Measurements from ENCODE around the gene CYP2W1.

The CYP2W1 gene

DNA sequence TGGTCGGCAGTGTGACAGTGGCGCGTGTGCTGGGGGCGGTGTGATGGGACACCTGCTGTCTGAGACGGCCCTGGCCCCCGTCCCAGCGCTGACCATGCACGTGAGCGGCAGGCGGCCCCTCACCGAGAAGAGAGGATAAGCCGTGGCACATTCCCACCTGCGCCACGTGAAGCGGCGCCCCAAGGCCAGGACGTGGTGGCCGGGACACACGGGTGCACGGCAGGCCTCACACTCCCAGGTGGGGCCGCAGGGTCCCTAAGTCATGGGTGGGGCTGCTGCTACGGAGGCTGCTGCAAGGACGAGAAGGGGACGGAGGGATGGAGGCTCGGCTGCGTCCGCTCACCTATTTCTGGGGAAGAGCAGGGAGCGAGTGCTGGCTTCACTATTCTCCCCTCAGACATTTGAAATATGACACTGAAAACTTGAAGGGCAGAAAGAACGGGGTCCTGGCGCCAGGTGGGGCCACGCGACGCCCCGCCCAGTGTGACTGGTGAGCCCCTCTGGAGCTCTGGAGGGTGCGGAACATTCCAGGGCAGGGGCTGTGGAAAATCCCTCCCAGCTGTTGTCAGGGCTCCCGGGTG is 7.5 kb downstream of the CYP2W1 start:
- TF ChIP-seq, protein P1, sequence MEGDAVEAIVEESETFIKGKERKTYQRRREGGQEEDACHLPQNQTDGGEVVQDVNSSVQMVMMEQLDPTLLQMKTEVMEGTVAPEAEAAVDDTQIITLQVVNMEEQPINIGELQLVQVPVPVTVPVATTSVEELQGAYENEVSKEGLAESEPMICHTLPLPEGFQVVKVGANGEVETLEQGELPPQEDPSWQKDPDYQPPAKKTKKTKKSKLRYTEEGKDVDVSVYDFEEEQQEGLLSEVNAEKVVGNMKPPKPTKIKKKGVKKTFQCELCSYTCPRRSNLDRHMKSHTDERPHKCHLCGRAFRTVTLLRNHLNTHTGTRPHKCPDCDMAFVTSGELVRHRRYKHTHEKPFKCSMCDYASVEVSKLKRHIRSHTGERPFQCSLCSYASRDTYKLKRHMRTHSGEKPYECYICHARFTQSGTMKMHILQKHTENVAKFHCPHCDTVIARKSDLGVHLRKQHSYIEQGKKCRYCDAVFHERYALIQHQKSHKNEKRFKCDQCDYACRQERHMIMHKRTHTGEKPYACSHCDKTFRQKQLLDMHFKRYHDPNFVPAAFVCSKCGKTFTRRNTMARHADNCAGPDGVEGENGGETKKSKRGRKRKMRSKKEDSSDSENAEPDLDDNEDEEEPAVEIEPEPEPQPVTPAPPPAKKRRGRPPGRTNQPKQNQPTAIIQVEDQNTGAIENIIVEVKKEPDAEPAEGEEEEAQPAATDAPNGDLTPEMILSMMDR (conservative IDR thresholded peaks at IDR 0.05; ENCODE audit: low read depth, low read length) = no peak
- DNase-seq (ENCODE audit: low read depth) = no peak
- no peak overlapping the region for H3K4me3 ChIP-seq (ENCODE audit: low read depth, low read length)

DNA sequence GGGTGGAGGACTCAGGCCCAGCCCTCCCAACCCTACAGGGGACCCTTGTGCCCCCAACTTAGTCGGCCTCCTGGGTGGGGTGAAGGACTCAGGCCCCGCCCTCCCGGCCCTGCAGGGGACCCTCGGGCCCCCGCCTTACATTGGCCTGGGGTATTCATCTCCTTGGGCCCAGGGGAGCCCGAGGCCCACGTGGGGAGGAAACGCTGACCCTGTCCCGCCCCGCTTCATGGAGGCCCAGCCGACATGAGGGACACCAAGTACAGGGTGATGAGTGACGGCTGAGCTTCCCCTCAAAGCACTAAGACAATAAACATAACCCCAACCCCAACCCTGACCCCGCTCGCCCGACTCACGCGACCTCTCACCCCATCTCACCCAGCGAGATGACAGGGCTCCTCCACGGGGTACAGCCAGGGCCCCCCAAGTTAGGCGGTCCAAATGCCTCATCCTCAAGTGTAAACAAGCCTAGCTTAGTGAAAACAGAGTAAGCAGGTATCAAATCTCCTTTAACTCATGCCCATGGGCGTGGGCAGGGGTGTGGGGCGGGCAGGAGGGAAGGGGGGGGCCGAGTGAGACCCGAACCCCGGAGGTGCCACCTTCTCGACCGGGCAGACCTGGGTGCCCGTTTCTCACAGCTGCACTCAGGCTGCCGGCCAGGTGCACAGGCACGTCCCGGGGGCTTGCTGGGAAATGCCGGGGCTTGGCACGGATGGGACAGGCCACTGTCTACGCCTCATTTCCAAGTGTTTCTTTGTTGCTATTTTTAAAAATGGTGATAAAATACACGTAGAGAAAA is 8.2 kb downstream of the CYP2W1 start:
- TF ChIP-seq, protein P1 (conservative IDR thresholded peaks at IDR 0.05; ENCODE audit: low read depth, low read length) = no peak
- no peak overlapping the region for H3K4me3 ChIP-seq (ENCODE audit: low read depth, low read length)
- no peak for DNase-seq (ENCODE audit: low read depth)

DNA sequence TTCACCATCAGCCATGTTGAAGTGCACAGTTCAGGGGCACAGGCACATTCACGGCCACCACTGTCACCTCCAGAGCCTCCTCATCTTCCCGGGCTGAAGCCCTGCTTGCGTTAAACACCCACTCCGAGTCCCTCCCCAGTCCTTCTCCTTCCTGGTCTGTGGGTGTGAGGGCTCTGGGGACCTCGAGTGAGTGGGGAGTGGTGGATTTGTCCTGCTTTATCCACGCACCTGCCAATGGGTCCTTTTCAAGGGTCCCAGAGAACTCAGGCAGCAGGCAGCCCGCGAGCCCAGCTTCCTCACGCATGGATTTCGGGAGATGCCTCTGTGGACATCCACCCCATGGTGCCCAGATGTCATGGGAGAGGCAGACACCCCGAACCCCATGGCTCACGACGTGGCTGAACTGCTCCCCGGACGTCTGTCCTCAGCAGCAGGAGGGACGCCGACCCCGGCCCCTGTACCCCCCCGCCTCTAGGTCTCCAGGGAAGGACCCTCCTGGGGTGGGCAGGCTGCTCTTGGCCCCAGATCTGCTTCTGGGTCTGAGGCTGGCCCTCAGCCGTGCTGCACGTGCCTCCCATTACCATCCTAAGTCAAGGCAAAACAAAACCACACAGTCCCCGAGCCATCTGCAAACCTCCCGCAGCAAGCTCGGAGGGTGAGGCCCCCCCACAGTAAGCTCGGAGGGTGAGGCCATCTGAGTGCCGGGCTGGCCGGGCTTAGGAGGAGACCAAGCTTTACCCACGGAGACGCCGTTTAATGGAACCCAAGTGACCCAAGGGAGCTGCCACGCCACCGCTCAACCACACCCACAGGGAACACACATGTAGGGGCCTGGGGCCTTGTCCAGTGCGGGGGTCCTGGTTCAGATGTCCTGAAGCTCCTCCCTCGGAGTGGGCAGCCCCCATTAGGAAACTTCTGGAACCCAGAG is 9.0 kb downstream of the CYP2W1 start:
- DNase-seq (ENCODE audit: low read depth) = no peak
- TF ChIP-seq, protein P1 (conservative IDR thresholded peaks at IDR 0.05; ENCODE audit: low read depth, low read length) = no peak
- H3K4me3 ChIP-seq (ENCODE audit: low read depth, low read length) = no peak overlapping the region

DNA sequence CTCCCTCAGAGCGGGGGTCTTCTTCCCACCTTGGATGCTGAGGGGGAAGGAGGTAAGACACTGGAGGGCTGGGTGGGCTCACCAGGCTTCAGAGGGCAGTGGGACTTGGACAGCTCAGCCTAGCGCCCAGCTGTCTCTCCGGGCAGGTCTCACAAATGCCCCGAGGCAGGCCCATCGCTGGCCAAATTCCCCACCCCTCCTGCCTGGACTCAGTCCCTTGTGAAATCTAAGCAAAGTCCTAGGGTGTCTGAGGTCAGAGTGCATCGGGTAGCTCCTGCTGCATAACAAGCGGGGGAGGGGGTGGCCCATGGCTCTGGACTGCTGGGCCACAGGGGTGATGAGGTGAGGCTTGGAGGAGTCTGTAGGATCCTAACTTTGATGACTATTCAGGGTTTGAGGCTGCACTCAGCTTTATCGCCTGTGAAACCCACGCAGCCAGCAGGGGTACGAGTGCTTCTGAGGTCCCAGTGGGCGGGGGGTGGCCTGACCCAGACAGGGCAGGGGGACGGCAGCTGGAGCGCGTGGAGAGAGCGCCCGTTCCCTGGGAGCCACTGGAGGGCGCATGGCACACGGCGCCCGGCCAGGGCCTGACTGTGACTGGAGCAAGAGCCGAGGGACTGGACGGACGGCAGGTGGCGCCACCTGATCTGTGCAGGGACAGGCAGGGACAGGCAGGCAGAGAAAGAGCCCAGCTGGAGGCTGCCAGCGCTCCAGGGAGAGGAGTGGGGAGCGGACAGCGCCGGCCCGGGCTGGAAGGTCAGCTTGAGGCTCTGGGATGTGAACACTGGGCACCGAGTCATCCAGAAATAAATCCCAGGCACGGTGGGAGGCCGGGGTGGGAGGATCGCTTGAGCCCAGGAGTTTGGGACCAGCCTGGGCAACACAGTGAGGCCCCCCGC is 10.0 kb downstream of the CYP2W1 start:
- H3K4me3 ChIP-seq (ENCODE audit: low read depth, low read length) = no peak overlapping the region
- TF ChIP-seq, protein P1 (conservative IDR thresholded peaks at IDR 0.05; ENCODE audit: low read depth, low read length) = peak; percentile 100
- DNase-seq (ENCODE audit: low read depth) = peak; percentile 98

DNA sequence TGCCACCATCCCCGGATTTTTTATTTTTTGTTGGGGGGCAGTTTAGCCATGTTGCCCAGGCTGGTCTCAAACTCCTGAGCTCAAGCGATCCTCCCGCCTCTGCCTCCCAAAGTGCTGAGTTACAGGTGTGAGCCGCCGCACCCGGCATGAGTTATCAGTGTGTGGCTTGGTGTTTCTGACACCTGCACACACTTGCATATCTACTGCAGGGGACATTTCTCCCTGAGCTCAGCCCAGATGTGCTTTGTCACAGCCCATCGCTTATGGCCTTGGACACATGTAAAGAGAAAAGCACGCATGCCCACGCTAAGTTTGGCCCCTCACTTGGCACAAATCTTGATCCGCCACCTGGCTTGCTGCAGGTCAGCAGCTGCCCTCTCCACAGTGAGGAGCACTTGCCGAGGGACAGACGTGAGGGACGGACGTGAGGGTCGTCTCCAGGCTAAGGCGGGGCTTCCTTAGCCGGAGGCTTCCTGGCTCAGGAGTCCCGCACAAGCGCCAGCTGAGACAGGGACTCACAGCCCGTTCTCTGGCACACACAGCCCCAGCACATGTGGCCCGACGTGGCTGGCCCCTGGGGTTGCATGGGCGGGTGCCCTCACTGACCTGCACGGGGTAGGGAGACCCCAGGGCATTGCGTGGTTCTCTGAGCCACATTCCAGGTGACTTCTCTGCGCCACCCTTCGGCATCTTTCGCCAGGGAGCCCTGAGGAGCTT is 11.8 kb downstream of the CYP2W1 start:
- TF ChIP-seq, protein P1 (conservative IDR thresholded peaks at IDR 0.05; ENCODE audit: low read depth, low read length) = no peak
- DNase-seq (ENCODE audit: low read depth) = no peak
- no peak overlapping the region for H3K4me3 ChIP-seq (ENCODE audit: low read depth, low read length)

DNA sequence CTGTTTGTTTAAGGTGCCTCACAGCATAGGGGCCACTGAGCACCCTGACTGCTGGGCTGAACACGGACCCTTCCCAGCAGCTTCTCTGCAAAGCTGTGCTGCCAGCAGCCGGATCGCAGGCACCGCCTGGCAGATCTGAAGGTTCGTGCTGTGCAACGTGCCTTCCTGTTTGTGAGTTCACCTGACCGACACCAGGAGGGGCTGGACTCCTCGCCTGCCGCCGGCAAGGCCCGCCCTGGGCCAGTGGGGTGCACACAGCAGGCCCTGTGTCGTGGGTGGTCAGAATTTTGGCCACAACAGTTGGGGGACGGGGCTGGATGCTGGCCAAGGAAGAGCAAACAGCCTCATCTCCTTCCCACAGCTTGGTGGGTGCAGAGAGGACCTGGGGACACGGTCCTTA is 12.6 kb downstream of the CYP2W1 start:
- TF ChIP-seq, protein P1 (conservative IDR thresholded peaks at IDR 0.05; ENCODE audit: low read depth, low read length) = no peak
- DNase-seq (ENCODE audit: low read depth) = no peak
- no peak overlapping the region for H3K4me3 ChIP-seq (ENCODE audit: low read depth, low read length)
